KMS-11 (cell line): Measurements from ENCODE around the gene PRDX3.

Experiments
- H2AFZ ChIP-seq: fragments of 200-600 bp; sonication (generic); 2 replicates; pipeline ENCODE4 v1.6.1; 2016; ENCODE audit warnings: antibody characterized with exemption, mixed run types, low read depth
- H3K27ac ChIP-seq: fragments of 200-600 bp; sonication (generic); 2 replicates; pipeline ENCODE4 v1.6.1; 2016; ENCODE audit warnings: mild to moderate bottlenecking, mixed run types
- H3K27me3 ChIP-seq: fragments of 200-600 bp; sonication (generic); 2 replicates; pipeline ENCODE4 v1.6.1; 2017; ENCODE audit warnings: mild to moderate bottlenecking, low read depth, mixed run types, moderate library complexity; ENCODE audit not compliant: insufficient read depth
- H3K36me3 ChIP-seq: fragments of 200-600 bp; sonication (generic); 2 replicates; pipeline ENCODE4 v1.6.1; 2017; ENCODE audit warnings: mild to moderate bottlenecking, mixed run types; ENCODE audit not compliant: insufficient read depth
- H3K4me1 ChIP-seq: fragments of 200-600 bp; sonication (generic); 2 replicates; pipeline ENCODE4 v1.6.1; 2016; ENCODE audit warnings: mild to moderate bottlenecking, low read depth, mixed run types; ENCODE audit not compliant: poor library complexity, severe bottlenecking
- H3K4me2 ChIP-seq: fragments of 200-600 bp; sonication (generic); 2 replicates; pipeline ENCODE4 v1.7.0; 2016; ENCODE audit warnings: mild to moderate bottlenecking, mixed run types
- H3K4me3 ChIP-seq: fragments of 200-600 bp; sonication (generic); IDR thresholded peaks from 2 replicates; pipeline ENCODE4 v1.6.1; 2017; ENCODE audit warnings: low read depth, low read length, mixed read lengths; ENCODE audit not compliant: insufficient read depth
- H3K79me2 ChIP-seq: fragments of 200-600 bp; sonication (generic); 2 replicates; pipeline ENCODE4 v1.6.1; 2016; ENCODE audit warnings: low read depth, mixed run types; ENCODE audit not compliant: insufficient read depth
- H3K9ac ChIP-seq: fragments of 200-600 bp; sonication (generic); 2 replicates; pipeline ENCODE4 v1.6.1; 2016; ENCODE audit warnings: mild to moderate bottlenecking, mixed run types
- H4K20me1 ChIP-seq: fragments of 200-600 bp; sonication (generic); 2 replicates; pipeline ENCODE4 v1.6.1; 2016; ENCODE audit warnings: mild to moderate bottlenecking, mixed run types; ENCODE audit not compliant: insufficient read depth
- CTCF ChIP-seq: fragments of 200-600 bp; sonication (generic); conservative IDR thresholded peaks from 2 replicates; pipeline ENCODE4 v1.6.1; 2017; ENCODE audit warnings: low read depth, mild to moderate bottlenecking, antibody characterized with exemption, low read length, moderate library complexity, mixed read lengths

PRDX3 gene

GRCh38 chr10:119199231-119199992 lies 20.8 kb upstream of the PRDX3 start:
- Histone ChIP-seq H2AFZ (no peak overlapping the region), H4K20me1 (no peaks in the 10 kb centered on the region), H3K4me1 (peaks cover 5% of the 10 kb centered on the region), H3K27me3 (no peaks in the 10 kb centered on the region), H3K4me3 (no peak overlapping the region), H3K9ac (no peak overlapping the region), H3K79me2 (no peaks in the 10 kb centered on the region), H3K36me3 (no peaks in the 10 kb centered on the region), H3K27ac (no peak overlapping the region), H3K4me2 (no peak overlapping the region)
- TF ChIP-seq CTCF = no peak

GRCh38 chr10:119198438-119198837 lies 19.8 kb upstream of the PRDX3 start:
- no peak overlapping the region for H3K27ac ChIP-seq
- H3K9ac ChIP-seq = no peak overlapping the region
- H3K4me3 ChIP-seq = no peak overlapping the region
- TF ChIP-seq CTCF = peak; percentile 54
- no peaks in the 10 kb centered on the region for H3K36me3 ChIP-seq
- no peak overlapping the region for H2AFZ ChIP-seq
- H3K4me2 ChIP-seq = no peak overlapping the region
- no peaks in the 10 kb centered on the region for H4K20me1 ChIP-seq
- H3K79me2 ChIP-seq = no peaks in the 10 kb centered on the region
- peaks cover 9% of the 10 kb centered on the region for H3K4me1 ChIP-seq
- no peaks in the 10 kb centered on the region for H3K27me3 ChIP-seq

- Histone ChIP-seq H3K9ac (no peak overlapping the region), H3K36me3 (no peaks in the 10 kb centered on the region), H3K79me2 (no peaks in the 10 kb centered on the region), H3K4me2 (no peak overlapping the region), H3K4me1 (peaks cover 9% of the 10 kb centered on the region), H3K4me3 (no peak overlapping the region), H3K27me3 (no peaks in the 10 kb centered on the region), H2AFZ (no peak overlapping the region), H3K27ac (no peak overlapping the region), H4K20me1 (no peaks in the 10 kb centered on the region)
- TF ChIP-seq CTCF = no peak
These were observed 19.3 kb upstream of the PRDX3 start for GRCh38 chr10:119197921-119198320.

GRCh38 chr10:119191881-119192280 lies 13.3 kb upstream of the PRDX3 start:
- Histone ChIP-seq H3K4me2 (no peak overlapping the region), H3K36me3 (no peaks in the 10 kb centered on the region), H3K4me1 (peaks cover 40% of the 10 kb centered on the region), H3K9ac (no peak overlapping the region), H3K79me2 (no peaks in the 10 kb centered on the region), H4K20me1 (no peaks in the 10 kb centered on the region), H3K27me3 (no peaks in the 10 kb centered on the region), H3K4me3 (no peak overlapping the region), H2AFZ (no peak overlapping the region), H3K27ac (no peak overlapping the region)
- no peak for TF ChIP-seq CTCF
